Astrocyte of the hippocampus (primary cell): ENCODE results near the gene CEP83.
"Not testable (repeated sequence)": the region's sequence is repeated elsewhere in the genome, so short reads cannot be mapped to it uniquely, and the experiment has no call there.

Source experiments
- DNase-seq: peaks from one replicate; pipeline ENCODE4 v3.0.0; 2011; ENCODE audit warnings: low read depth, low spot score

Gene CEP83

GRCh38 chr12:94380507-94380906, 79.2 kb downstream of the CEP83 start:
- DNase-seq = no peak

GRCh38 chr12:94379479-94380113, 80.1 kb downstream of the CEP83 start:
- DNase-seq = no peak

DNA sequence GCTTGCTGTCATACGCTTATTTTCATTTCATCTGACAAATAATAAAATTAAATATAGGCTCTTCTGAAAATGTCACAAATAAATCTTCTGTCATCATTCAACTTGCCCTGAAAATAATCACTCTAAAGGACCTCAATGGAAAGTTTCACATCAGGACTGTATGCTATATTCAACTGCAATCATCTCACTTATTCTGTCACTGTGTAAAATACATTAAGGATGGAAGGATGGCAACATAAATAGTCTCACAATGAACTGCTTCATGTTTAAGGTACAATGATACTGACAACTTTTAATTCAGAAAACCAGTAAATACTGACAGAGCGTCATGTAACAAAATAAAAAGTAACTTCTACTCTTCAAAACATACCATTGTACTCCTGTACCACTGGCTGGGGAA, 82.1 kb downstream of the CEP83 start:
- no peak for DNase-seq

DNA sequence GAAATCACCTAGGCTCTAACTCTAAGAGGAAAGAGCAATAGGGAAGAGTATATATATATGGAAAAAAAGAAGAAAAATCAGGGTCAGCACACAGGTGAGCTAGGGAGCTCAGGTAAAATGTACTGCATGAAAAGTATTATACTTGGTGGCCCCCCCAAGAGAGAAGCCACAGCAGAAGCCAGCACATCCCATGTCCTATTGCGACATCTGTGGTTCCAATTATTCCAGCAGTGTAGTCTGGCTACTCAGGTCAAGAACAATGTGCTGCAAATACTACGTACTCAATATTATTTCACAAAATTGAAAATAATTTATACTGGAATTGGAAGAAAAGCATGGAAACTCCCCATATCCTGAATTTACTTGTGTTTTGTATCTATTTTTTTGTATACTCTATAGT, 85.5 kb downstream of the CEP83 start:
- no peak for DNase-seq

DNA sequence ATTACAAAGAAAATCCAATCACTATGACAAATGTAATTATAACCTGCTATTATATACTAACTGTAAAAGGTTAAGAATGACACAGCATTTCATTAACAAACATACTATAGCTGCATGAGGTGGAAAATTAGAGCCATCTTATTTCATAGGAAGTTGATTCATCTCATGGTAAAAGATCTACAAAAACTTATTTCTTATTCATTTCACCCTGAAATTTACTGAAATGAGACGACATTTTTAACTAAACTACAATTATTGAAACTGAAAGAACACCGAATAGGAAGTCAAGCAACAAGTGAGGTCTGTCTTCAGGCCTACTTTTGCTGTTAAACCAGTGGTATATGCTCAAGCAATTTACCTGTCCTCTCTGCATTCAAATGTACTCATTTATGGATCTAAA, 87.2 kb downstream of the CEP83 start:
- no peak for DNase-seq

DNA sequence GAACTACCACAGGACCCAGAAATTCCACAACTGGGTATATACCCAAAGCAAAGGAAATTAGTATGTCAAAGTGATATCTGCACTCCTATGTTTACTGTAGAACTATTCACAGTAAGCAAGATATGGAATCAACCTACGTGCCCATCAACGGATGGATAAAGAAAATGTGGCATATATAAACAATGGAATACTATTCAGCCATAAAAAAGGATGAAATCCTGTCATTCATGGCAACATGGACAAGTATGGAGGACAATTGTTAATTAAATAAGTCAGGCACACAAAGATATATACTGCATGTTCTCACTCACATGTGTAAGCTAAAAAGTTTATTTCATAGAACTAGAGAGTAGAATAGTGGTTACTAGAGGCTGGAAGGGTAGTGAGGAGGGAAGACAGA, 97.0 kb downstream of the CEP83 start:
- DNase-seq = no peak

- no peak for DNase-seq
Observed at GRCh38 chr12:94359761-94360160, 99.9 kb downstream of the CEP83 start.

GRCh38 chr12:94353130-94353529, 106.5 kb downstream of the CEP83 start:
- no peak for DNase-seq

DNA sequence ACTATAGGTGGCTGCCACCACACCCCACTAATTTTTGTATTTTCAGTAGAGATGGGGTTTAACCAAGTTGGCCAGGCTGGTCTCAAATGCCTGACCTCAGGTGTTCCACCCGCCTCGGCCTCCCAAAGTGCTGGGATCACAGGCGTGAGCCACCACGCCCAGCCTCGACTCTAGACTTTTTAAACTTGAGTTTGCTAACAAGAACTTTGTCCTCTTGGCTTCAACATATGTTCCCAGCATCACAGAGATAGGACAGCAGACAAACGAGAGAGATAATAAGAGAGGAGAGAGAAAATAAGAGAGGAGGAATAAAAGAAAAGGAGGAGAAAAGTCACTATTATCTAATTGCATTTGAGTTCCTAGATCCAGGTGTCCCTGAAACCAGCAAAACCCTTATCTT, 119.1 kb downstream of the CEP83 start:
- DNase-seq = no peak

DNA sequence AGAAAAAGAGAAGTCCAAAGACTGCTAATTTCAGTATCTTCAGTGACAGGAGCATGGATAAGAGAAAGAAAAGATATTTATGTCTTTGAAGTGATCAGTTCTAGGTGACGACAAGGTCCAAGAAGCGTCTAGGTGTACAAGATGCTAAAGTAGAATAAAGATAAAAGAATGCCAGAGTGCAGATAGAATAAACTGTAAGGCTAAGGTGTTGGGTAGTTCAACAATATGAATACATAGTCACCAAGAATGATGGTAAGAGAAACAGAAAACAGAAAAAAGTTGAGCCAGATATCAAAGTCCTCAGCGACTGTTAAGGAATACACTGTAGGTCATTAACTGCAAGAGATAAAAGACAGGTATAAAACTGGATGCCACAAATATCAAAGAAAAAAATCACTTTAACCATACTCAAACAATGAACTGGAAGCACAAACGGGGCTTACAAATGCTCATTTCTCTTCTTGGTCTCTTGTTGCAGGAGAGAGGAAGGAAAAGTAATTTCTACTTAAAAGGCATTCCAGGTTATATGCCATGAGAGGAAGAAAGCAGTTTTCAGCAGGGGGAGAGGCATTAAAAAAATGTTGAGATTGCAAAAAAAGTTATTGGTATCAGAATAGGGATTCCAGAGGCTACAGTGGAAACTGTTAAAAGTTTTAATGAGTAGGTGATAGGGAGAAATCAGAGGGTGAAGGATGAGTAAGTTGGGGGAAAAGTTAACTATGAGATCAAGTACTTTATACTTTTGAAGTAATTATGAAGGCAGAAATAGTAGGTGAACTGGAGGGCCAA, 121.5 kb downstream of the CEP83 start:
- no peak for DNase-seq

- DNase-seq = no peak
Observed at GRCh38 chr12:94336211-94336925, 123.3 kb downstream of the CEP83 start.

DNA sequence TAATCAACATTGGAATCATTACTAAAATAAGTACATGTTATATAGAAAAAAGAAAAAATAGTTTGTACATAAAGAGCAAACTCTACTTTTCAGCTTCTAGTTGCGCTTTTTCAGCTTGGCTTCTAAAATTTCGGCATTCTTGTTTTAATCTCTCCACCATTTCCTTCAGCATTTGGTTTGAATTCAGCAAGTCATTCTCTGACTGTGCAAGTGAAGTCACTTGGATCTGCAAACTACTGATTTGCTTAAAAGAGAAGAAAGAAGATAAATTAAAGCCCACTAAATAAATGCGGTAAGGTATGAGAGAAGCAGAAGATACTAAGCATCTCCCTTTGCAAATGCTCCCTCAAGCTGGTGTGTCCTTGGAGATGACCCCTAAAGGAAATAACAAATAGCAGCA, 126.3 kb downstream of the CEP83 start:
- DNase-seq = no peak

DNA sequence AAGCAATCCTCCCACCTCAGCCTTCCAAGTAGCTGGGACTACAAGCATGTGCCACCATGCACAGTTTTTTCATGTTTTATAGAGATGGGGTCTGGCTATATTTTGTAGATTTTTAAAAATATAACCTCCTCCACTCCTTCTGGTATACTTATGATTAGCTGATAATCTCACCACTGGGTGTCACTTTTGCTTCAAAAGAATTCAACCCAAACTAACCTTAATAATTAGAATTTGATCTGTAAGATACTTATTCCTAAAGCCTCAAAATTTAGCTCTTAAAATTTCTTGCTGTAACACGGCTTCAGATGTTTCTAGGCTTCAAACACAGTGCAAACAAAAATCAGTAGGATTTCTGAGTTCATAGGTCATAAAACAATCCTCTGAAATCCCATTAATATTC, 130.3 kb downstream of the CEP83 start:
- no peak for DNase-seq

- no peak for DNase-seq
Observed at GRCh38 chr12:94327809-94328208, 131.9 kb downstream of the CEP83 start.

- DNase-seq = peak; percentile 84
Observed at GRCh38 chr12:94326727-94327126, 132.9 kb downstream of the CEP83 start.

GRCh38 chr12:94326234-94326633, 133.4 kb downstream of the CEP83 start:
- DNase-seq = no peak

DNA sequence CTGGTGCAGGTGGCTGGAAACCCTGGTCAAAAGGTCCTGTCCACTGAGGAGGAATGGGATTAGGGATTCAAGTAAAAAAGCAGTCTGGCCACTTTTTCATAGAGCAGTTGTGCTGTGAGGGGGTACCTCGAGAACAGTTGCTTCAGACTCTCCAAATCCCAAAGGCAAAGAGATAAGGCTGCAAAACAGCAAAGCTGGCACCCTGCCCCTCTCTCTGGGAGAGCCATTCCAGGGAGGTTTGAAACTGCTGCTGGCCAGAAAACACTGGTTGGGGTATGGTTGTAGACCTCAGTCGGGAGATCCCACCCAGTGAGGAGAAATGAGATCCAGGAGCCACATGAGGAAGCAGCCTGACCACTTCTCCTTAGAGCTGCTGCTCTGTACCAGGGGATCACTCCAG, 137.3 kb downstream of the CEP83 start:
- peak; percentile 30 for DNase-seq

DNA sequence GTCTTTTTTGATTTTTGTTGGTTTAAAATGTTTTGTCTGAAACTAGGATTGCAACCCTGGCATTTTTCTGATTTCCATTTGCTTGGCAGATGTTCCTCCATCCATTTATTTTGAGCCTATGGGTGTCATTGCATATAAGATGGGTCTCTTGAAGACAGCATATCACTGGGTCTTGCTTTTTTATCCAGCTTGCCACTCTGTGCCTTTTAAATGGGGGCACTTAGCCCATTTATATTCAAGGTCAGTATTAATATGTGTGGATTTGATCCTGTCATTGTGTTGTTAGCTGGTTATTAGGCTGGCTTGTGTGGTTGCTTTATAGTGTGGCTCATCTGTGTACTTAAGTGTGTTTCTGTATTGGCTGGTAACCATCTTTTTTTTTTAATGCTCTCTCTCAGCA, 139.6 kb downstream of the CEP83 start:
- no peak for DNase-seq

DNA sequence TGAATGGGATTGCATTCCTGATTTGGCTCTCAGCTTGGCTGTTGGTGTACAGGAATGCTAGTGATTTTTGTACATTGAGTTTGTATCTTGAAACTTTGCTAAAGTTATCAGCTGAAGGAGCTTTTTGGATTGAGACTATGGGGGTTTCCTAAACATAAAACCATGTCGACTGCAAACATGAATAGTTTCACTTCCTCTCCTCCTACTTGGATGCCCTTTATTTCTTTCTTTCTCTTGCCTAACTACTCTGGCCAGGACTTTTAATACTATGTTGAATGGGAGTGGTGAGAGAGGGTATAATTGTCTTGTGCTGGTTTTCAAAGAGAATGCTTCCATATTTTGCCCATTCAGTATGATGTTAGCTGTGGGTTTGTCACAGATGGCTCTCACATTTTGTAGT, 141.5 kb downstream of the CEP83 start:
- no peak for DNase-seq

GRCh38 chr12:94316600-94316999, 143.1 kb downstream of the CEP83 start:
- not testable (repeated sequence) for DNase-seq

DNA sequence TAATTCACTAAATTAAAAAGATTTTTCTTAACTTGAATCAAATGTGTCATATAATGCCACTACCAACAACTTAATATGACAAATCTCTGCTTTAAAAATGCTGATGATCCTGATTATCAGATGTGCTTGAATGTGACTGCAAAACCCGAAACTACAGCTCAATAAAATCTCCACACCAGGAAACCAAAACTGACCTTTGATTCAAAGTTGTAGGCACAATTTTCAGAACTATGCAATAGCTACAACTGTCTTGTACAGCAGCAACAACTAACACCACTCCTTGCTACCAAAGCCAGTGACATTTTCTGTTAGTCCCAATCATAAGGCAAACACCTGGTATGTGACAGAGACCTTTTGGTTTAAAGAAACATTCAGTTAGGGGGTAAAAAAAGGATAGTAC, 147.3 kb downstream of the CEP83 start:
- no peak for DNase-seq

DNA sequence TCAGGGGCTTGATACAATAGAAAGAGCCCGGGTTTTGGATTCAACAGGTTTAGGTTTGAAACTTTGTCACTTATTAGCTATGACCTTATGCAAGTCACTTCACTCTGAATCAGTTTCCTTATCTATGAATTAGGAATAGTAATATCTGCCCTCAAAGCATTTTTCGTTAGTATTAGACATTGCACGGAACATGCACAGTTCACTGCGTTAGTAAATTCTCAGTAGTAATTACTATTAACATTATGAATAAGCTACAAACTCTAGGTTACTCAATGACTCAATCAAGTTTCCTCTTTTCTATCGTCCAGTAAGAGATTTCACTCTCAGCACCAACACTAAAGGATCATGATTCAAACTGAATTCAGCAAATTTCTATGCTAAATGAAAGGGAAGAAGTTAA, 150.3 kb downstream of the CEP83 start:
- no peak for DNase-seq

- DNase-seq = peak; percentile 33
Observed at GRCh38 chr12:94308612-94309011, 151.1 kb downstream of the CEP83 start.
